GM12892 (cell line): ENCODE data around the gene LRRC75A.

Source experiments
- DNase-seq: peaks from one replicate; pipeline ENCODE4 v3.0.0; 2011; ENCODE audit not compliant: insufficient read length
- FAIRE-seq: peaks from 2 replicates; lab custom pipeline; 2011; peaks lifted over from hg19 to GRCh38; lab: Jason Lieb, UNC
- POLR2A ChIP-seq: IDR thresholded peaks from 2 replicates; pipeline ENCODE4 v1.6.1; 2011; ENCODE audit warnings: low read depth, low read length, control low read depth
- POLR2AphosphoS5 ChIP-seq: IDR thresholded peaks from 2 replicates; pipeline ENCODE4 v1.6.1; 2011; ENCODE audit warnings: low read depth, low read length, control low read depth
- TAF1 ChIP-seq: IDR thresholded peaks from 2 replicates; pipeline ENCODE4 v1.6.1; 2011; ENCODE audit warnings: low read depth, mild to moderate bottlenecking, control low read depth, low read length, borderline replicate concordance

Gene LRRC75A

DNA sequence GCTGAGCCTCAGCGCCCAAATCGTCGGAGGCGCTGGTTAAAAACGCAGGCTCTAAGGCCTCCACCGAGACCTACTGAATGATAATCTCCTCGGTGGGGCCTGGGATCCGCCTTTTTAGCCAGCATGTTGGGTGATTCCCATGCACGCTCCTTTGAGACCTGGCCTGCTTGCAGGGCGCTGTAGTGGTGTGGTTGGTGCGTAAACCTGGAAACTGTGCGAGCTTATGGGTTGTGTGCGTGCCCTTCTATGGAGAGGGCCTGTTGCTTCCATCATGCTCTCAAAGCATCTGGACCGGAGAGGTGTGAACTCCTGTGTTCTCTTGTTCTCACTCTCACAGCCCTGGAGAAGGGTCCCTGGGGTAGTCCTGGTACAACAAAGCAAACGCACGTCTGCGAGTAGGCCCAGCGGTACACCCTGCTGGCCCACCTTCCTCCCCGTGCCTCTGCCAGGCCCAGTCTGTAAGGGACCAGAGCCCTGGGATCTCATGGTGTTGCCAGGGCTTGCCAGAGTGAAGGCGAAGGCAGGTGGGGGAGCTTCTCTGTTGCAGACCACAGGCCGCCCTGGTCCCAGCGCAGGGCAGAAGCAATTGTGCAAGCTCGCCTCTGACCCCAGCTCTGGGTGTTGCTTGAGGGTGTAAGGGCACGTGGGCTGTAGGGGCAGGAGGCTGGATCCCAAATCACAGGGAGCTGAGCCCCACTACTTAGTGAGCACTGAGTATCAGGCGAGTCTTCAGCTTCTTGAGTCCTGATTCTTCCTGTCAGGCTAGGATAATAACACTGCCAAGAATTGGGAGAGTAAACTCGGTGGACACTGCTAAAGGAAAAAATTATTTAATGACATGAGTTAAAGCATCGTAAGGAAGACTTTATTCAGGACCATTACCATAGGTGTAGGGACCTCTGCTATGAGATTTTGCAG, 879 bp upstream of the LRRC75A start:
- TF ChIP-seq POLR2AphosphoS5 (no peak), POLR2A (no peak), TAF1 (no peak)
- DNase-seq (no peak), FAIRE-seq (no peak)

DNA sequence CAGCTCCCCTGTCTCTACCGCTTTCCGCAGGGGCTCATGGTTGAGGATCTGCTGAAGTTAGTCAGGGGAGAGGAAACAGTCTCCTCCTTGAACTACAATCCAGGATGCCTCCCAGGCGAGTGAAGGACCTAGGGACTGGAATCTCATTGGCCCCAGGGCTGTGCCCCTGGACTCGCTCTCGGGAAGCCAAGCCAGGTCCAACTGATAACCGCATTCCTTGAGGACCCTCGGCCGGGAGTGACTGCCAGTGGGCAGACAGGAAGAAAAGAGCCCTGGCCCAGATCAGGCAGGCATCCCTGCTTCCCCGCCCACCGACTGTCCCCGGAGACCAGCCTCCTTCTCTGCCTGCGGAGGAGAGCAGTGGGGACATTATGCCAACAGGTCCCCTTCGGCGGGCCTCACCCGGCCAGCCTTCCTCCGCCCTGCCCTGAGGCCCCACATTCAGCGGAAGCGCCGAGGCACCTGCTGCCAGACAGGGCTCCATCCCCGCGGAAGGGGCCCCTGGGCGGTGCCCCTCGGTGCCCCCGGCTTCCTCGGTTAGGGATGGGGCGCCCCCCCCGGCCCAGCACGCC, 776 bp downstream of the LRRC75A start:
- TF ChIP-seq TAF1 (no peak), POLR2AphosphoS5 (no peak), POLR2A (no peak)
- no peak for DNase-seq
- no peak for FAIRE-seq

DNA sequence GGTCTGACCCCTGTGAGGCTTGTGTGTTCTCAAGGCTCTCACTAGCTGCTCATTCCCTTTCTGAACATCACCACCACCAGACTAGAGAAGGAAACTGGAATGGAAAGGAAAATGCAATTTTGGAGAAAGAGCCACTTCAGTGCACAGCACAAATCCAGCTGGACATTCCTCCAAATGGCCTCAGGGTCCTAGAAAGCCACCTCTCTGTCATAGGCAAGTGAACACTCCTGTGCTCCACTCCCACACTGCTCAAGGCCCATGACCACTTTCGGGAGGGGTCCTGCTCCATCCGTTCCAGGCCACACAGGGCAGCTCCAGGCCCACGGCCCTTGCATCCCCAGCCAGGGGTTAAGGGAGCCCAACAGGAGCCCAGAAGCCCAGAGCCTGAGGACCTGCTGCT, 2.6 kb downstream of the LRRC75A start:
- DNase-seq = no peak
- no peak for FAIRE-seq
- TF ChIP-seq POLR2AphosphoS5 (no peak), POLR2A (no peak), TAF1 (no peak)

DNA sequence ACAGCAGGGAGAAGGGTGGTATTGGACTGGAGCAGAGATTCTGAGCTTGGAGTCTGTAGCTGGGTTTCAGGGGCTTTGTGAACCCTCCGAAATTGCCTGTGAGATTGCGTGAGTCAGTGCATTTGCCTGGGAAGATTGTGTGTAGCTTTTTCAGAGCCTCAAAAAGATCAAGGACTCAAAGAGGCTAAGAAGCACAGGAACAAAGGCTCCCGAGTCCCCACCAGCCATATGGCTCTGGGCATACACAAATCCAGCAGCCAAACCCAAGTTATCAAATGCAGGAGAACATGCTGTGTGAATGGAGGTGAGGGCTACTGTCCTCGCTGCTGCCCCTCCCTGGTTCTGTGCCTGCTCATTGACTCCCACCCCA, 3.0 kb downstream of the LRRC75A start:
- TF ChIP-seq TAF1 (no peak), POLR2A (no peak), POLR2AphosphoS5 (no peak)
- FAIRE-seq (no peak), DNase-seq (no peak)

DNA sequence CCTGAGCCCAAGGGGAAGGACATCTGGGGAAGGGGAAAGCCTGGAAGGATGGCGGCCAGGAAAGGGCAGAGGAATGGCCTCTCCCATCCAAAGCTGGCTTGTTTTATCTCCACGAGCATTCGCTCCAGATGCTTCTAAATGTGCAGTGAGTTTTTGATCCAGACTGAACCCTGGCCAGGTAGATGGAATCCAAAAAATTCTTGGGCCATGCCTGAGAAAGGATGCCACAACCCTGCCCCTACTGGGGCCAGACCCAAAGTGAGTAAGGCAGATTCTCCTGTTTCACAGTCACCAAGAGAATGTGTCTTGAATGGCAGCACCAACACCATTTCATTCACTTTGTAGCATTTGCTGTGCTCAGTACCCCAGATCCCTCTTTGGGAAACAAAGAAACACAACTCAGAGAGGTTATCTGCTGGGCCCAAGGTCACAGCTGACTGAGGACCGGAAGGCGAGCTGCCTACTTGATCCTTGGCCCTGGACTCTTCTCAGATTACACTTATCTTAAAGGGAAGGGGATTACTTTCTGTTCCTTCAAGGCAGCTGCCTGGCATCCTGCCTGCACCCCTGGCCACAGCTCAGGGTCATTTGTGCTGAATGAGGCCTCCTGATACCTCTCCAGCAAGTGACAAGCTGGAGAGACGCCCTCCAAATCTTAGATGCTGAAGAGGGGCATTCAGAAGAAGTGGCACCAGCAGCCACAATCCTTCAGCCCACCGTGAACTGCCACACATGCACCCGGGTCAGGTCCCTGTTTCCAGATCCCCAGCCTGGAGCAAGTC, 3.6 kb downstream of the LRRC75A start:
- FAIRE-seq (no peak), DNase-seq (no peak)
- TF ChIP-seq POLR2A (no peak), POLR2AphosphoS5 (no peak), TAF1 (no peak)

DNA sequence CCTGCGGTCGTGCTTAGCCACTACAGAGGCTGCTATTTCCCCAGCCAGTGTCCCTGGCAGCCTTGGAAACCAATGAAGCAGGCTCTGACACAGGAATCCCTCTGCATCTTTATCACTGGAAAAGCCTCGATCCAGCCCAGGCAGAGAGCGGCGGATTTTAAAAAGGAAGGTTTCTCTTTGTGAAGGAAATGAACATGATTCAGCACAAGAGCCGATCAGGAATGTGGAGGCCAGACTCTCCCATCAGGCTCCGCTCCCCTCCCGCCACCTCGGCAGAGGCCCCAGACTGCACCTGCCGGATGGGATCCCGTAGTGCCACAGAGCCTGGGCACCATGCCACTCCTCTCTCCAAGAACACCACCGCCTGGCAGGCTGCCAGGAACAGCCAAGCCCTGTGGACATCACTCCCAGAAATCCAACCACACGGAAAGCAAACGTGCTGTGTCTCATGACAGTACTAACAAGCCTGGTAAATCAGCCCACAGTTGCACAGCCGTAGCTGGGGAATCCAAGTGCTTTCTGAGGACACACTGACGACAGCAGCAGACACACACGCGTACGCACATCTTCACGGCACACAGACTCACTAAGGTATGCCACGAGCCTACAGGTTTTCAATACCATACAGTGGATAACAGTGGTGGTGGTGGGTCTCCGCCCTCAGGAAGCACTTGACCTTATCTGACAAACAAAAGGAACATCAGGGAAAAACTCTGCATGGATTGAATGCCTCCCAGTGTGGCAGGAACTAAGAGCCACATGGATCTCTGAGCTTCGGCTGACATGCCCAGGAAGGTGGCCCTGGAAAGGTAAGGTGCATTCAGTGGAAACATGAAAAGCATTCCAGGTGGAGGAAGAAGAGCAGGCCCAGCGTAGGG, 5.4 kb downstream of the LRRC75A start:
- no peak for DNase-seq
- FAIRE-seq = no peak
- no peak for TF ChIP-seq POLR2A
- TF ChIP-seq TAF1 = no peak

DNA sequence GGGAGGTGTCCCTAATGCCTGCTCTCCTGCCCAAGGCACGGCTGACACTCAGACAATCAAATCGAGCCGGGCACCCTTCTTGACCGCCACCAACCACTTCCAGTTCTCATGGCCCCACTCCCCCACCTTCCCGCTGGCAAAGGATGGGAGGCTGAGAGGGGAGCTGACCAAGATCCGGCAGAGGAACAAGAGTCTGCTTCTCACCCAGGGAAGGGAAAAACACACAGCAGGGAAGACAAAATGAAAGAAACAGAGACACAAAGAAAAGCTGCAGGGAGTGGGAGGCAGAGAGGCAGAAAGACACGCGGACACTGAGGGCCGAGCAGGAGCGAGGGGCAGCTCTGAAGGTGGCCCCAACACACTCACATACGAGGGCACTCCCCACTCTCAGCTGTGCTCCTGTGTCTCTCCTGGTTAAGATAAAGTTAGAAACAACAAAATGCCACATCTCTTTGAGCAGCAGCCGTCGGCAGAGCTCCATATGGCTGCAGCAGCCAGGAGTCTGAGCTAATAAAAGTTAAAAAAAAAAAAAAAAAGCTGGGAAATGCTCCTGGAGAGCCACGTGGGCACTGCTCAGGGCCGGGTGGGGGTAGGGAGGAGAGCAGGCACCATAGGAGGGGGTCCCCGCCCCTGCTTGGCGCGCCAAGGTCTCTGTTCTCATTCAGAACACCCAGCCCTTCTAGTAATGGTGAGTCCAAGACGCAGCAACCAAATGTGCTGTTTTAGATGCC, 7.4 kb downstream of the LRRC75A start:
- no peak for FAIRE-seq
- DNase-seq = no peak
- TF ChIP-seq TAF1 = no peak
- TF ChIP-seq POLR2A = no peak
- TF ChIP-seq POLR2AphosphoS5 = no peak

DNA sequence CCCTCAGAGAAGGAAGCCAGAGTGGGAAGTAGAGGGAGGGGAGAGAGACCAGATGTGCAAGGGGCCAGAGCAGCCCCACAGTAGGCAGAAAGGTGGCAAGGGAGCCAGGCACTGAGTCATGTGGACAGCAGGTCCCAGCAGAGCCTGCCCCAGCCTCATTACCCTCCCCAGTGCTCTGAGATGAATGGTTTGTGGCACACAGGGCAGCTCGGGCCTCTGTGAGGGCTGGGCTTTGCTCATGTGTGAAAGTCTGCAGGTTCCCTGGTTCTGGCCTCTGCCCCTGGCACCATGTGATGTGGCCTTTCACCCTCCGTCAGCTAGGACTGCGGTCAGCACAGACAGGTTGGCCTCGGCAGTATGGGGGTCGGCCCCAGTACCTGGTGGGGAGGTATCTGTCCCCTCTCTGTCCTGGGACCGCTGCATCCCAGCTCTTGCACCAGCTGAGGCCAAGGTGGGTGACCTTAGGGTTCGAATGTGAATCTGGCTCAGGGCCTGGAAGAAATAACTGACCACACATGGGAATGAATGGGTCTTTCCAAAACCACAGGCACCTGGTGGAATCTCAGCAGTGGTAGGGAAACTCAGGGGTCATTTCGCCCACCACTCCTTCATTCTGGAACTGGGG, 8.9 kb downstream of the LRRC75A start:
- FAIRE-seq (no peak), DNase-seq (no peak)
- TF ChIP-seq POLR2AphosphoS5 (no peak), POLR2A (no peak), TAF1 (no peak)

DNA sequence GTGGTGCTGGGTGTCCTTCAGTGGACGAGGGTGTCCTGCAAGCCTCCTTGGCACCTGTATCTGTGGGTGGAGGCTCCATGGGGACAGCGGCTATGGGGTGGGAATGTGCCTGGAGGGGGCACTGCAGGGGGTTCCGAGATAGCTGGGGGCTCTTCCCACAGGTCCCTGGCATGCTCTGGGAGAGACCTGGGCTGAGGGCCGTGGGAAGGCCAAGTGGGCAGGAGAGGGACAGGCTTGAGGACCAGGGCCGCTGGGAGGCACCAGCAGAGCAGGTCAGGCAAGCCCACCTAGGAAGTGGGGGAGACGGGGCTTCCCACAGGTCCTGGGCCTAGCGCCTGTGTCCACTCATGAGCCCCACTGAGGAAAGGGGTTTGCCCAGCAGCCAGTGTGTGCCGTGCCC, 9.7 kb downstream of the LRRC75A start:
- TF ChIP-seq TAF1 = no peak
- TF ChIP-seq POLR2A = no peak
- TF ChIP-seq POLR2AphosphoS5 = no peak
- FAIRE-seq = no peak

DNA sequence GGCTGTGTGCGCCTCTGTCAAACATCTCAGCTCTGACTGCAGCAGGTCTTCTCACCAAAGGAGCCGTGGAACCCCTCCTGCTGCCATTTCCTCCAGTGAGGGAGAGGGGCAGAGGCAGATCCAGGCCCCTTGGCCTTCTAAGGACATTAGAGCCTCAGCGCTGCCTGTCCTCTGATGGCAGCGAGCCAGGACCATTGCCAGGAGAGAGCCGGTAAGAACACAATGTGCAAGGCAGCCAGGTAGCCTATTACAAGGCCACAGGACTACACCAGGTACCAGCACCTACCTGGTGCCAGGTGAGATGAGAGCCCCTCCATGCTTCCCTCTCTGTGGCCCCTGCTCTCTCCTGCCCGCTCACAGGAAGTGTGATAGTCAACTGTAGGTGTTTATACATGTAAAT, 11.0 kb downstream of the LRRC75A start:
- no peak for TF ChIP-seq POLR2AphosphoS5
- no peak for TF ChIP-seq TAF1
- TF ChIP-seq POLR2A = no peak
- no peak for FAIRE-seq
- DNase-seq = no peak

More for the DNA sequence above, 9.7 kb downstream of the LRRC75A start:
- no peak for DNase-seq
